H1 (cell line): ENCODE results near the gene NSF.

ENCODE experiments used
- BRCA1 ChIP-seq: IDR thresholded peaks from 2 replicates; pipeline ENCODE4 v1.6.1; 2012; ENCODE audit warnings: low read depth, low read length, improper control_type of control experiment
- CEBPB ChIP-seq: IDR thresholded peaks from 2 replicates; pipeline ENCODE4 v1.6.1; 2012; ENCODE audit warnings: low read depth, low read length
- CTCF ChIP-seq, 3 experiments: IDR thresholded peaks; 1 replicate in 2 of 3; 2 replicates in 1 of 3; pipeline versions ENCODE4 v1.5.1 to v1.6.1; 2011; ENCODE audit warnings: low read length in 3 of 3, mild to moderate bottlenecking in 3 of 3, inconsistent platforms in 2 of 3, low read depth in 1 of 3, moderate library complexity in 1 of 3; ENCODE audit not compliant: insufficient read depth in 1 of 3; ENCODE audit errors: control extremely low read depth in 1 of 3
- EP300 ChIP-seq, 2 experiments: IDR thresholded peaks; 1 replicate in 1 of 2; 2 replicates in 1 of 2; pipeline ENCODE4 v1.6.1; 2011 to 2012; ENCODE audit warnings: low read depth in 2 of 2, low read length in 2 of 2, mild to moderate bottlenecking in 2 of 2, borderline replicate concordance in 1 of 2, inconsistent platforms in 1 of 2, moderate library complexity in 1 of 2
- EZH2 ChIP-seq: fragments of 200-600 bp; sonication (generic); IDR thresholded peaks from 2 replicates; pipeline ENCODE4 v1.7.1; 2012; ENCODE audit warnings: low read depth, mild to moderate bottlenecking, moderate library complexity, low read length, inconsistent platforms; ENCODE audit not compliant: severe bottlenecking
- JUND ChIP-seq: IDR thresholded peaks from 2 replicates; pipeline ENCODE4 v1.6.1; 2011; ENCODE audit warnings: mild to moderate bottlenecking, improper control_type of control experiment, low read length
- KDM1A ChIP-seq: fragments of 200-600, 300-600 bp; sonication (generic); IDR thresholded peaks from 2 replicates; pipeline ENCODE4 v1.7.1; 2016; ENCODE audit warnings: mild to moderate bottlenecking, low read length, borderline replicate concordance
- MAX ChIP-seq: IDR thresholded peaks from 2 replicates; pipeline ENCODE4 v1.6.1; 2012; ENCODE audit warnings: inconsistent platforms
- PHF8 ChIP-seq: fragments of 200-600 bp; sonication (generic); conservative IDR thresholded peaks from 2 replicates; pipeline ENCODE4 v1.7.1; 2012; ENCODE audit warnings: low read depth, mild to moderate bottlenecking, inconsistent platforms, low read length, moderate library complexity
- POLR2AphosphoS5 ChIP-seq: IDR thresholded peaks from 2 replicates; pipeline ENCODE4 v1.6.1; 2011; ENCODE audit warnings: low read depth, low read length
- SP1 ChIP-seq: IDR thresholded peaks from 2 replicates; pipeline ENCODE4 v1.6.1; 2011; ENCODE audit warnings: low read depth, low read length
- TBP ChIP-seq: IDR thresholded peaks from 2 replicates; pipeline ENCODE4 v1.6.1; 2011; ENCODE audit warnings: low read depth, low read length, improper control_type of control experiment

GRCh38 chr17:46768540-46768870, 178.0 kb downstream of the NSF start:
- TF ChIP-seq CTCF (IDR thresholded peaks at IDR 0.05; ENCODE audit: control extremely low read depth in 1 of 3, insufficient read depth in 1 of 3, low read depth in 1 of 3, low read length in 3 of 3) (no peak), EZH2 (no peak), KDM1A (no peak), SP1 (no peak), MAX (no peak), BRCA1 (no peak), JUND (no peak), POLR2AphosphoS5 (no peak), TBP (no peak), CEBPB (no peak), PHF8 (no peak), EP300 (IDR thresholded peaks at IDR 0.05; ENCODE audit: borderline replicate concordance in 1 of 2, low read depth in 2 of 2, low read length in 2 of 2) (no peak)
